Keratinocyte (primary cell): ENCODE measurements around the gene C5orf34. TPM values are rescaled to one million over a fixed set of nuclear protein-coding genes. Genes with fewer than 3 reads are reported as not detected.
"Not testable (repeated sequence)": the region's sequence is repeated elsewhere in the genome, so short reads cannot be mapped to it uniquely, and the experiment has no call there.

Experiments used
- DNase-seq: peaks from one replicate; pipeline ENCODE4 v3.0.0-alpha.2; 2011; ENCODE audit warnings: low read depth, missing footprints, low spot score
- FAIRE-seq: peaks from 2 replicates; lab custom pipeline; 2011; peaks lifted over from hg19 to GRCh38; lab: Jason Lieb, UNC
- H2AFZ ChIP-seq: 2 replicates; pipeline ENCODE4 v1.6.0; 2012; ENCODE audit warnings: low read length, control low read depth, inconsistent platforms; ENCODE audit not compliant: control insufficient read depth
- H3K27ac ChIP-seq: 2 replicates; pipeline ENCODE4 v1.5.1; 2011; ENCODE audit warnings: low read length; ENCODE audit not compliant: control insufficient read depth, insufficient read depth
- H3K27me3 ChIP-seq: 3 replicates; pipeline ENCODE4 v1.6.0; 2011; ENCODE audit warnings: low read length; ENCODE audit not compliant: control insufficient read depth, insufficient read depth; ENCODE audit errors: extremely low read depth
- H3K36me3 ChIP-seq, 2 experiments: 2 replicates in 1 of 2; 3 replicates in 1 of 2; pipeline ENCODE4 v1.5.1; 2011; ENCODE audit warnings: low read length in 2 of 2, mild to moderate bottlenecking in 1 of 2; ENCODE audit not compliant: control insufficient read depth in 2 of 2, insufficient read depth in 2 of 2; ENCODE audit errors: extremely low read depth in 1 of 2
- H3K4me1 ChIP-seq: 3 replicates; pipeline ENCODE4 v1.5.1; 2011; ENCODE audit warnings: low read length; ENCODE audit not compliant: control insufficient read depth, insufficient read depth; ENCODE audit errors: extremely low read depth
- H3K4me2 ChIP-seq: 3 replicates; pipeline ENCODE4 v1.6.0; 2011; ENCODE audit warnings: low read depth, low read length; ENCODE audit not compliant: control insufficient read depth, insufficient read depth; ENCODE audit errors: extremely low read depth
- H3K4me3 ChIP-seq, 3 experiments: fragments of 200-600 bp in 1 of 3; sonication (generic) in 1 of 3; 2 replicates in 2 of 3; 3 replicates in 1 of 3; pipeline ENCODE4 v1.5.1; 2011 to 2016; ENCODE audit warnings: low read length in 3 of 3, mild to moderate bottlenecking in 3 of 3, control low read depth in 2 of 3, inconsistent platforms in 1 of 3, low read depth in 1 of 3, mixed read lengths in 1 of 3, mixed run types in 1 of 3, moderate library complexity in 1 of 3; ENCODE audit not compliant: control insufficient read depth in 2 of 3, insufficient read depth in 2 of 3; ENCODE audit errors: extremely low read depth in 1 of 3
- H3K79me2 ChIP-seq: 2 replicates; pipeline ENCODE4 v1.6.0; 2012; ENCODE audit warnings: low read length; ENCODE audit not compliant: control insufficient read depth, insufficient read depth
- H3K9ac ChIP-seq: 3 replicates; pipeline ENCODE4 v1.6.0; 2011; ENCODE audit warnings: low read length; ENCODE audit not compliant: control insufficient read depth, insufficient read depth; ENCODE audit errors: extremely low read depth
- H3K9me1 ChIP-seq: 3 replicates; pipeline ENCODE4 v1.6.0; 2011; ENCODE audit warnings: low read length; ENCODE audit not compliant: control insufficient read depth, insufficient read depth; ENCODE audit errors: extremely low read depth
- H3K9me3 ChIP-seq: 2 replicates; pipeline ENCODE4 v1.5.1; 2012; ENCODE audit warnings: low read depth, low read length; ENCODE audit not compliant: control insufficient read depth
- H4K20me1 ChIP-seq: 3 replicates; pipeline ENCODE4 v1.6.0; 2011; ENCODE audit warnings: low read length; ENCODE audit not compliant: control insufficient read depth, insufficient read depth; ENCODE audit errors: extremely low read depth
- CTCF ChIP-seq, 3 experiments: IDR thresholded peaks in 1 of 3; conservative IDR thresholded peaks in 1 of 3; optimal IDR thresholded peaks in 1 of 3; 2 replicates in 2 of 3; 3 replicates in 1 of 3; pipeline versions ENCODE3 to v1.5.1; 2011; ENCODE audit warnings: low read length in 3 of 3, mild to moderate bottlenecking in 3 of 3, moderate library complexity in 2 of 3, control low read depth in 1 of 3, inconsistent platforms in 1 of 3; ENCODE audit not compliant: insufficient read depth in 2 of 3; ENCODE audit errors: extremely low read depth in 1 of 3
- EZH2 ChIP-seq: IDR thresholded peaks from one replicate; pipeline ENCODE4 v1.6.1; 2012; ENCODE audit warnings: inconsistent platforms, mild to moderate bottlenecking, low read length, moderate library complexity
- dilution Hi-C: fragments of 300-500 bp; cut with MboI; formaldehyde crosslinking; loops from one replicate; pipeline ENCODE4 v1.7.0; 2020; ENCODE audit warnings: low sequenced_read_pairs; ENCODE audit not compliant: extremely low pct_ligation_motif_present
- polyA plus RNA-seq, 5 experiments: library from polyadenylated mRNA; depleted of rRNA in 3 of 5; stranded (reverse) in 3 of 5; stranded (forward) in 1 of 5; unstranded in 1 of 5; fragments of >200 nt; gene quantifications; 1 replicate in 1 of 5; 2 replicates in 3 of 5; 3 replicates in 1 of 5; pipeline versions ENCODE4 v1.2.1 to v1.2.3, GENCODE V29; 2011 to 2012; ENCODE audit warnings: missing spikeins in 2 of 5, low read depth in 1 of 5, low replicate concordance in 1 of 5

C5orf34 gene
- polyA plus RNA-seq, 1 donor (not counting 4 experiments of a cell fraction or from before 2014, with no cell fraction given): 5.8 TPM

DNA sequence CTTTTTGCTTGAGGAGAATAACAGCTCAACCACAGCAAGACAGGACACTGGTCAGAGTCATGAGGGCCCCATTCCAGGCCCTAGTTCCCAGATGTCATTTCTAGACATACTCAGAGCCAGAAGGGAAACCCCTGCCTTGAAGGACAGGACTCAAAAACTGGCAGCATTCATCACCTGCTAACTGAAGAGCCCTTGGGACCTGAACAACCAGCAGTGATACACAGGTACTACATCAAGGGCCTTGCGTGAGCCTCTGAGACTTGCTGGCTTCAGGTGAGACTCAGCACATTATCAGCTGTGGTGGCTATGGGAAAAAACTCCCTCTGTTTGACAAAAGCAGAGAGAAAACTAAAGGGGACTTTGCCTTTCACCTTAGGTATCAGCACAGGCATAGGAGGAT is 53.9 kb downstream of the C5orf34 start:
- H3K9me3 ChIP-seq: peaks cover 2% of the 10 kb centered on the region
- H3K4me2 ChIP-seq: no peak overlapping the region
- no peaks in the 10 kb centered on the region for H3K9me1 ChIP-seq
- H3K36me3 ChIP-seq: peaks cover 0 to 8% of the 10 kb centered on the region in 2 experiments
- no peak overlapping the region for H3K4me3 ChIP-seq
- no peak overlapping the region for H3K9ac ChIP-seq
- no peak overlapping the region for H3K27ac ChIP-seq
- DNase-seq (no peak), FAIRE-seq (no peak)
- H3K27me3 ChIP-seq: no peaks in the 10 kb centered on the region
- H3K79me2 ChIP-seq: peaks cover 3% of the 10 kb centered on the region
- H4K20me1 ChIP-seq: no peaks in the 10 kb centered on the region
- TF ChIP-seq CTCF (optimal IDR thresholded peaks at IDR 0.05 in 1 of 3, IDR thresholded peaks at IDR 0.05 in 1 of 3, conservative IDR thresholded peaks at IDR 0.05 in 1 of 3; ENCODE audit: extremely low read depth in 1 of 3, insufficient read depth in 2 of 3, low read length in 3 of 3) (no peak), EZH2 (no peak)
- no peaks in the 10 kb centered on the region for H3K4me1 ChIP-seq
- H2AFZ ChIP-seq: no peak overlapping the region
- dilution Hi-C loops: no loop called here

- Histone ChIP-seq H3K9me1 (no peaks in the 10 kb centered on the region), H4K20me1 (no peaks in the 10 kb centered on the region), H3K4me1 (no peaks in the 10 kb centered on the region), H3K27ac (no peak overlapping the region), H3K4me3 (no peak overlapping the region), H3K36me3 (peaks cover 7 to 13% of the 10 kb centered on the region in 2 experiments), H3K9ac (no peak overlapping the region), H3K79me2 (peaks cover 3% of the 10 kb centered on the region), H3K4me2 (no peak overlapping the region), H2AFZ (no peak overlapping the region), H3K9me3 (peaks cover 2% of the 10 kb centered on the region), H3K27me3 (no peaks in the 10 kb centered on the region)
- dilution Hi-C loops: no loop called here
- FAIRE-seq (no peak), DNase-seq (no peak)
- no peak for TF ChIP-seq CTCF (optimal IDR thresholded peaks at IDR 0.05 in 1 of 3, IDR thresholded peaks at IDR 0.05 in 1 of 3, conservative IDR thresholded peaks at IDR 0.05 in 1 of 3; ENCODE audit: extremely low read depth in 1 of 3, insufficient read depth in 2 of 3, low read length in 3 of 3)
- no peak for TF ChIP-seq EZH2
Observed at GRCh38 chr5:43456556-43456955, 58.4 kb downstream of the C5orf34 start.

DNA sequence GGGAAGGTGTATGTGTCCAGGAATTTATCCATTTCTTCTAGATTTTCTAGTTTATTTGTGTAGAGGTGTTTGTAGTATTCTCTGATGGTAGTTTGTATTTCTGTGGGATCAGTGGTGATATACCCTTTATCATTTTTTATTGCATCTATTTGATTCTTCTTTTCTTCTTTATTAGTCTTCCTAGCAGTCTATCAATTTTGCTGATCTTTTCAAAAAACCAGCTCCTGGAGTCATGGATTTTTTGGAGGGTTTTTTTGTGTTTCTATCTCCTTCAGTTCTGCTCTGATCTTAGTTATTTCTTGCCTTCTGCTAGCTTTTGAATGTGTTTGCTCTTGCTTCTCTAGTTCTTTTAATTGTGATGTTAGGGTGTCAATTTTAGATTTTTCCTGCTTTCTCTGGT is 73.4 kb downstream of the C5orf34 start:
- H3K4me3 ChIP-seq, H3K4me1 ChIP-seq, DNase-seq, H3K36me3 ChIP-seq, H3K9ac ChIP-seq, H4K20me1 ChIP-seq, H3K4me2 ChIP-seq, H2AFZ ChIP-seq, FAIRE-seq, H3K27me3 ChIP-seq, dilution Hi-C loops, H3K79me2 ChIP-seq, H3K9me3 ChIP-seq, H3K9me1 ChIP-seq, H3K27ac ChIP-seq: not testable (repeated sequence)
